GM19238 (cell line): ENCODE measurements around the gene ZNF414.

Experiments used
- DNase-seq: peaks from one replicate; pipeline ENCODE4 v3.0.0; 2011; ENCODE audit warnings: low spot score; ENCODE audit not compliant: insufficient read length

ZNF414 gene

GRCh38 chr19:8468124-8468523, 45.8 kb downstream of the ZNF414 start:
- no peak for DNase-seq

- no peak for DNase-seq
Measured at GRCh38 chr19:8466018-8466417, 47.9 kb downstream of the ZNF414 start.

- no peak for DNase-seq
Measured at GRCh38 chr19:8463365-8463764, 50.6 kb downstream of the ZNF414 start.

GRCh38 chr19:8462571-8462970, 51.4 kb downstream of the ZNF414 start:
- DNase-seq = no peak

GRCh38 chr19:8461891-8462290, 52.1 kb downstream of the ZNF414 start:
- no peak for DNase-seq

GRCh38 chr19:8461376-8461775, 52.6 kb downstream of the ZNF414 start:
- no peak for DNase-seq

GRCh38 chr19:8460516-8461298, 53.3 kb downstream of the ZNF414 start:
- no peak for DNase-seq
